Stomach (tissue), 4 donors: ENCODE measurements around the gene FST.

Experiments
- EP300 ChIP-seq: sonication (generic); formaldehyde crosslinking; IDR thresholded peaks from one replicate; pipeline ENCODE4 v1.6.1; 2017; ENCODE audit warnings: antibody characterized with exemption
- POLR2A ChIP-seq, 4 donors: fragments of 450-650 bp; IDR thresholded peaks; one replicate each; pipeline ENCODE4 v1.6.1; 2016; ENCODE audit warnings: antibody characterized with exemption in 4 of 4, control low read depth in 2 of 4, mild to moderate bottlenecking in 1 of 4, moderate library complexity in 1 of 4
- POLR2AphosphoS5 ChIP-seq, 3 donors: sonication (generic); formaldehyde crosslinking; IDR thresholded peaks; one replicate each; pipeline ENCODE4 v1.6.1; 2016; ENCODE audit warnings: antibody characterized with exemption in 3 of 3
- TF ChIP-seq, protein P1 (sequence below), 7 experiments: fragments of 450-650 bp in 4 of 7; fragments of 200-600 bp in 3 of 7; sonication (generic) in 3 of 7; IDR thresholded peaks; one replicate each; pipeline ENCODE4 v1.5.1; 2016 to 2019; ENCODE audit warnings: antibody characterized with exemption in 7 of 7, control low read depth in 2 of 7, mild to moderate bottlenecking in 1 of 7

DNA sequence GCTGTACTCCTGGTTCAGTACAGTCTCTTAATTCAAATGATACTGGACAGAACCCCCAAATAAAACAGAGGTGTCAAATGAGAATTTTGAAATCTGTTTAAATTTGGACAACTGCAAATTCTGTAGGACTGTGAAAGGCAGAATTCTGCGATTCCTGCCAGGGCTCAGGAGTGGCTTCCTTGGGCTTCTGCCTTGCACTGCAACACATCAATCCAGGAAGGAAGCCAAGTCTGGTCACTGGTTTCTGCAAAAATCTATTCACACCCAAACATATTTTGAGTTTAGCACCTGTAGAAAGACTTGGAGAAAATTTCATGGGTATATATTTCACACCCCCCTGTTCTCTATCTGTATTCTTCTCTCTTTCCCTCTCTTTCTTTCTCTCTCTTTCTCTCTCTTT lies 37.5 kb upstream of the FST start:
- TF ChIP-seq, protein P1, sequence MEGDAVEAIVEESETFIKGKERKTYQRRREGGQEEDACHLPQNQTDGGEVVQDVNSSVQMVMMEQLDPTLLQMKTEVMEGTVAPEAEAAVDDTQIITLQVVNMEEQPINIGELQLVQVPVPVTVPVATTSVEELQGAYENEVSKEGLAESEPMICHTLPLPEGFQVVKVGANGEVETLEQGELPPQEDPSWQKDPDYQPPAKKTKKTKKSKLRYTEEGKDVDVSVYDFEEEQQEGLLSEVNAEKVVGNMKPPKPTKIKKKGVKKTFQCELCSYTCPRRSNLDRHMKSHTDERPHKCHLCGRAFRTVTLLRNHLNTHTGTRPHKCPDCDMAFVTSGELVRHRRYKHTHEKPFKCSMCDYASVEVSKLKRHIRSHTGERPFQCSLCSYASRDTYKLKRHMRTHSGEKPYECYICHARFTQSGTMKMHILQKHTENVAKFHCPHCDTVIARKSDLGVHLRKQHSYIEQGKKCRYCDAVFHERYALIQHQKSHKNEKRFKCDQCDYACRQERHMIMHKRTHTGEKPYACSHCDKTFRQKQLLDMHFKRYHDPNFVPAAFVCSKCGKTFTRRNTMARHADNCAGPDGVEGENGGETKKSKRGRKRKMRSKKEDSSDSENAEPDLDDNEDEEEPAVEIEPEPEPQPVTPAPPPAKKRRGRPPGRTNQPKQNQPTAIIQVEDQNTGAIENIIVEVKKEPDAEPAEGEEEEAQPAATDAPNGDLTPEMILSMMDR (IDR thresholded peaks at IDR 0.05): no peak
- TF ChIP-seq POLR2AphosphoS5 (IDR thresholded peaks at IDR 0.05): no peak
- TF ChIP-seq EP300: no peak
- no peak for TF ChIP-seq POLR2A (IDR thresholded peaks at IDR 0.05)
